Measurements from ENCODE around the gene ZNHIT6.

The ZNHIT6 gene

DNA sequence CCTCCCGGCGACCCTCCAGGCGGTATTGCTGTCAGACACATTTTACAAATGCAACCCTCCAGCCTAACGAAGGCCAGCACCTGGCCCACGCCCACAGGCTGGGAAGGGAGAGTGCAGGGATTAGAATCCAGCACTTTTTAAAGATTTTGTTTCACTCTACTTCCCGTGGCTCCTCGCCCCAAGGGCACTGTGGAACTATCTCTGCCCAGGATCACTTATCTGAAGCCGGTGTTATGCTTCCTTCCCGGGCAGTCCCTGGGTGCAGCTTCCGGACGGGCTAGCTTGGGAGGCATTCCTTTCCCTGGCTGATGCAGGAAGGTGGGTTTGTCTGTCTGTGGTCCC, 91.9 kb downstream of the ZNHIT6 start:
- Histone ChIP-seq H4K20me1 (no peaks in the 10 kb centered on the region), H3K4me3 (no peak overlapping the region), H3K27ac (no peak overlapping the region), H3K27me3 (no peaks in the 10 kb centered on the region), H3K36me3 (peaks cover 0 to 14% (median 5%) of the 10 kb centered on the region in 11 experiments; a peak in 8 of 22 replicates), H3K9ac (no peak overlapping the region), H3K9me3 (replicated peaks in 1 of 11) (peaks cover 15 to 34% (median 23%) of the 10 kb centered on the region in 11 experiments), H3K4me2 (no peak overlapping the region), H3K4me1 (peaks cover 0 to 9% (median 0%) of the 10 kb centered on the region in 10 experiments; a peak in 3 of 20 replicates)
- TF ChIP-seq Cebpa-rat (IDR thresholded peaks at IDR 0.05) = no peak

DNA sequence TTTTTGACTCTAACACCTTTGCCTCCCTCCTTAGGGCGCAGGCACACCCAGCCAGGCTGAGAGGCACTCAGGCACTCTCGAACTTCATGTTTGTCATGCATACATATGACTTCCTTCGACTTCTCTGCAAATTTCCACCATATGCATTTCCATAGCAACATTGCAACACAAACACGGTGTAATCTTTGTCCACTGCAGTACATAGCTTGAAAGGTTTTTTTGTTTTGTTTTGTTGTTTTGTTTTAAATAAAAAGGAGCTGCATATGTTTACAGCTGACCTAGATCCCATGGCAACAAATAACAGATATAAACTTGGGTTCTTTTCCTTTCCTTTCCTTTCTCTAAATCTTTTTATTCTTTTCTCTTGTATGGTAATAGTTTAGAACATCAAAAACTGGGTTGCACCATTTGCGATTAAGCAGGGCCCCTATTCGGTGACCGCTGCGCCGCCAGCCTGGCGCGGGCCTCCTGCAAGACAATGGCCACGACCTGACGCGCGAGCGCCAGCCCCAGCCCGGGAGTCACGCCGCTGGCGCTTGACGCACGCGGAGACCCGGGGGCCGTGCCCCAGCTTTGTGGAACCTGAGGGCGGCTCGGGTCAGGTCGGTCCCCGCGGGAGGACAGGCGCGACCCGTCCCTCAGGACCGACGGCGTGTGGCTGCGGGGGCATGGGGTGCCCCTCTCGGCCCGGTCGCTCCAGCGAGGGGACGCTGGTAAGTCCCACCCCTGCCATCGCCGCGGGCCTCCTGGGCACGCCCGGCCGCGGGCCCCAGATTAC, 92.5 kb downstream of the ZNHIT6 start:
- Histone ChIP-seq H3K4me1 (peaks cover 0 to 9% (median 0%) of the 10 kb centered on the region in 10 experiments; a peak in 3 of 20 replicates), H3K36me3 (peaks cover 0 to 11% (median 0%) of the 10 kb centered on the region in 11 experiments; a peak in 5 of 22 replicates), H3K27me3 (no peaks in the 10 kb centered on the region), H3K4me3 (no peak overlapping the region), H3K4me2 (no peak overlapping the region), H3K9me3 (replicated peaks in 1 of 11) (peaks cover 9 to 29% (median 18%) of the 10 kb centered on the region in 11 experiments), H4K20me1 (no peaks in the 10 kb centered on the region), H3K9ac (no peak overlapping the region), H3K27ac (no peak overlapping the region)
- no peak for TF ChIP-seq Cebpa-rat (IDR thresholded peaks at IDR 0.05)

DNA sequence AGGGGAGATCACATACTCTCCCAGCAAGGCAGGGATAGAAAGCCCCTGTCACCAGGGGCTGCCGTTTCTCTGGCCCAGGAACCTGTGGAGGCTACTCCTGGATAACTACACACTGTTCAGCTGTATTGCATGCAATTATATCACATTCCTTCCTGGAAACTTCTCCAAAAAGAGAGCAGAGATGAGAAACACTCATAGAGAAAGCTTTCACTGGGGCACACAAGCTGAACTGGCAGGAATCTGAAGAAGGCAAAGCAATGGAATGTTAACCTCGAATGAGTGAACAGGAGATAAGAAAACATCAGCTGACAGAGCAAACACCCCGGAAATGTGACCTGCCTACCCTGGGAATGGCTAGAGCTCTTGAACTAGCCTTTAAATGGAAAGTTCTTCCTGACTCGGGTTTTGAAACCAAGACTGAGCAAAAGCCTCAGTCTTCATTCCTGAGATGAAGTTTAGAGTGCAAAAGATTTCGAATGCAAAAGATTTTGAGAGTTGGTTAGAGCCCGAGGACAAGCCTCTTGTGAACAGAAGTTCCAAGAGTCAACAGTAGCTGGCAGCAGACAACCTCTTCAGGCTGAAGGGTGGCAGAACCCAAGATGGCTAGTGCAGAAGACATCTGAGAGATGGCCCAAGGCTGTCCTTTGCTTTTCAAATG, 95.4 kb downstream of the ZNHIT6 start:
- Histone ChIP-seq H3K4me3 (no peak overlapping the region), H3K27me3 (no peaks in the 10 kb centered on the region), H3K4me1 (peaks cover 0 to 7% (median 0%) of the 10 kb centered on the region in 10 experiments; a peak in 3 of 20 replicates), H3K9me3 (replicated peaks in 1 of 11) (peaks cover 6 to 20% (median 11%) of the 10 kb centered on the region in 11 experiments; a peak in 20 of 22 replicates), H3K9ac (no peak overlapping the region), H3K4me2 (no peak overlapping the region), H4K20me1 (no peaks in the 10 kb centered on the region), H3K36me3 (peaks cover 0 to 8% (median 0%) of the 10 kb centered on the region in 11 experiments; a peak in 1 of 22 replicates), H3K27ac (no peak overlapping the region)
- no peak for TF ChIP-seq Cebpa-rat (IDR thresholded peaks at IDR 0.05)

DNA sequence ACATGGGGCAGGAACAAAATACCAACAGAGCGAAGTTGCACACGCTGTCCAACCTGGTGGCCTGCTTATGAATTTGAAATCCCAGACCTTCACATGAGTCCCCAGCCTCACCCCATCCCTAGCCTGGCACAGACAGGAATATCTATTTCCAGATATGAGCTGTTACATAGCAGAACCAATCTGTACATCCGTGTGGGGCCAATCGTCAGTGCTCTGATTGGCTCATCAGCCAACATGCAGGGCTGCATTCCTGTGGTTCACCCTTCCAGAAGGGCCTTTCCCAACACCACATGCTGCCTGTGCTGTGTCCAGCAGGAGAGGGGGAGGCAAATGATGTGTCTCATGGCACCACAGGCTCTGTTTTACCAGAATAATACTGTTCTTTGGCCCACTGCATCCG, 96.4 kb downstream of the ZNHIT6 start:
- H3K27me3 ChIP-seq = no peaks in the 10 kb centered on the region
- peaks cover 0 to 8% (median 0%) of the 10 kb centered on the region in 11 experiments; a peak in 1 of 22 replicates for H3K36me3 ChIP-seq
- no peaks in the 10 kb centered on the region for H3K4me1 ChIP-seq
- H3K9ac ChIP-seq = no peak overlapping the region
- TF ChIP-seq Cebpa-rat (IDR thresholded peaks at IDR 0.05) = no peak
- H3K4me3 ChIP-seq = no peak overlapping the region
- H3K9me3 ChIP-seq (replicated peaks in 1 of 11) = peaks cover 6 to 20% (median 11%) of the 10 kb centered on the region in 11 experiments; a peak in 20 of 22 replicates
- no peak overlapping the region for H3K27ac ChIP-seq
- H4K20me1 ChIP-seq = no peaks in the 10 kb centered on the region
- H3K4me2 ChIP-seq = no peak overlapping the region

DNA sequence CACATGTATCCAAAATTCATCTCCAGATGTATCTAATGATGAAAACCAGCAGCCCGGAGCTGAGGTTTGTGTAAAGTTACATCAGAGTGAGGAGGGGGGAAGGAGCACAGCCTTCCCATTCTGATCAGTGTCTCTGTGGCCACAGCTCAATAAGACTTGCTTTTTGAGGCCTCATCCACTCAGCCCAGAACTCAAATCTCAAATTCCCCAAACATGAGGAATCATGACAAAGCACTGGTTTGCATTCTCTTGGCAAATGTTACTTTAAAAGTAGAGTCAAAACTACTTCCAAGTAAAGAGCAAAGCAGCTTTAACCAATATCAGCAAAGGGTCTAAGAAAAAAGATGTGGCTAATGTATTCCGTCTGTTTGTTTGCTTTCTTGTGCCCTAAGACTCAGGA, 96.8 kb downstream of the ZNHIT6 start:
- no peak overlapping the region for H3K4me3 ChIP-seq
- TF ChIP-seq Cebpa-rat (IDR thresholded peaks at IDR 0.05) = no peak
- peaks cover 6 to 16% (median 11%) of the 10 kb centered on the region in 11 experiments; a peak in 20 of 22 replicates for H3K9me3 ChIP-seq (replicated peaks in 1 of 11)
- no peaks in the 10 kb centered on the region for H3K4me1 ChIP-seq
- no peak overlapping the region for H3K27ac ChIP-seq
- H3K4me2 ChIP-seq = no peak overlapping the region
- H3K36me3 ChIP-seq = peaks cover 0 to 7% (median 0%) of the 10 kb centered on the region in 11 experiments; a peak in 1 of 22 replicates
- no peaks in the 10 kb centered on the region for H3K27me3 ChIP-seq
- no peak overlapping the region for H3K9ac ChIP-seq
- H4K20me1 ChIP-seq = no peaks in the 10 kb centered on the region

DNA sequence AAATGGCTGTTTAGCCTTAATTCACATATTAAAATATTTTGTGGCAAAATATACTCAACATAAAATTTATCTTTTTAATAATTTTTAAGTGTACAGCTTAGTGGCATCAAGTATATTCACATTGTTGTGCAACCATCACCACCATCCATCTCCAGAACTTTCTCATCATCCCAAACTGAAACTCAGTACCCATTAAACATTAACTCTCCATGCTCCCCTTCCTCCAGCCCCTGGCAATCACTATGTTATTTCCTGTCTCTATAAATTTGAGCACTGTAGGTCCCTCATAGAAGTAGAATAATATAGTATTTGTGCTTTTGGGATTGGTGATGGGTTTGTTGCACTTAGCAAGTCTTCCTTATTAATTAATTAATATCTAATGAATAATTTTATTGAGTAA, 98.3 kb downstream of the ZNHIT6 start:
- H3K4me2 ChIP-seq = no peak overlapping the region
- H3K4me1 ChIP-seq = no peaks in the 10 kb centered on the region
- no peak for TF ChIP-seq Cebpa-rat (IDR thresholded peaks at IDR 0.05)
- H4K20me1 ChIP-seq = no peaks in the 10 kb centered on the region
- no peak overlapping the region for H3K9ac ChIP-seq
- H3K27ac ChIP-seq = no peak overlapping the region
- no peak overlapping the region for H3K4me3 ChIP-seq
- H3K9me3 ChIP-seq (replicated peaks in 1 of 11) = peaks cover 0 to 2% (median 0%) of the 10 kb centered on the region in 11 experiments; a peak in 1 of 22 replicates
- H3K36me3 ChIP-seq = no peaks in the 10 kb centered on the region
- no peaks in the 10 kb centered on the region for H3K27me3 ChIP-seq

DNA sequence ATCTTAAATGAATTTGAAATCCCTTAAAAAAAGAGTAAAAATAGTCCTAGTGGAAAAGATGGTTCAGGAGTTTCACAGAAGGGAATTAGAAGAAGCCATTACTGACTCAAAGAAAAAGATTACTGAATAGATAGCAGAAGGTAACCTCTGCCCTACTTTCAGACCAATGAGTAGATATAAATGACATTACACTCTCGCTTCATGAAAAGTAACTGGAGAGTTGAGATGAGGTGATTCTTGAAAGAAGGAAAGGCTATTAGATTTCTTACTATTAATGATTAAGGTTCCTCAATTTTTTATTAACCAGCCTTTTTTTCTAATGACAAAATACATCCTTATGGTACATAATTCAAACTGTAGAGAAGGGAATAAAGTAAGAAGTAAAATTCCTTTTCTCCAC, 99.4 kb downstream of the ZNHIT6 start:
- no peaks in the 10 kb centered on the region for H3K27me3 ChIP-seq
- no peak overlapping the region for H3K27ac ChIP-seq
- H3K4me1 ChIP-seq = peaks cover 0 to 8% (median 0%) of the 10 kb centered on the region in 10 experiments; a peak in 3 of 20 replicates
- H3K4me3 ChIP-seq = no peak overlapping the region
- no peaks in the 10 kb centered on the region for H3K9me3 ChIP-seq (replicated peaks in 1 of 11)
- H3K4me2 ChIP-seq = no peak overlapping the region
- H4K20me1 ChIP-seq = no peaks in the 10 kb centered on the region
- H3K36me3 ChIP-seq = no peaks in the 10 kb centered on the region
- TF ChIP-seq Cebpa-rat (IDR thresholded peaks at IDR 0.05) = no peak
- H3K9ac ChIP-seq = no peak overlapping the region

DNA sequence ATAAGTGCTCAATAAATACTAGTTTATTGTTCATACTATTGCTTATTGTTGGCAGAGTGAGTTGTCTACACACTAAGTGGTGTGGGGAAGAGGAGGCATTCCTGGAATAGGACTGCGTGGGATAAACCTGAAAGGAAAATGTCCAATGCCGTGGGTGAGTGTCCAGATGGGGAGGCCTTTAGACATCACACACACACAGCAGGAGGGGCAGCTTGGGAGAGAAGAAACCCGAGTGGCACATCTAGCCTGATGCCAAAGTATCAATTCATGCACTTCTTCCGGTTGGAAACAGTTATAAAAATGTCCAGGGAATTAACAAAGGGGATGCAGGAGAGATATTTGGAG, 100.3 kb downstream of the ZNHIT6 start:
- Histone ChIP-seq H3K27me3 (no peaks in the 10 kb centered on the region), H3K9ac (no peak overlapping the region), H3K4me3 (no peak overlapping the region), H3K4me2 (no peak overlapping the region), H3K36me3 (no peaks in the 10 kb centered on the region), H3K9me3 (replicated peaks in 1 of 11) (no peaks in the 10 kb centered on the region), H4K20me1 (no peaks in the 10 kb centered on the region), H3K4me1 (peaks cover 0 to 8% (median 0%) of the 10 kb centered on the region in 10 experiments; a peak in 4 of 20 replicates), H3K27ac (no peak overlapping the region)
- no peak for TF ChIP-seq Cebpa-rat (IDR thresholded peaks at IDR 0.05)

DNA sequence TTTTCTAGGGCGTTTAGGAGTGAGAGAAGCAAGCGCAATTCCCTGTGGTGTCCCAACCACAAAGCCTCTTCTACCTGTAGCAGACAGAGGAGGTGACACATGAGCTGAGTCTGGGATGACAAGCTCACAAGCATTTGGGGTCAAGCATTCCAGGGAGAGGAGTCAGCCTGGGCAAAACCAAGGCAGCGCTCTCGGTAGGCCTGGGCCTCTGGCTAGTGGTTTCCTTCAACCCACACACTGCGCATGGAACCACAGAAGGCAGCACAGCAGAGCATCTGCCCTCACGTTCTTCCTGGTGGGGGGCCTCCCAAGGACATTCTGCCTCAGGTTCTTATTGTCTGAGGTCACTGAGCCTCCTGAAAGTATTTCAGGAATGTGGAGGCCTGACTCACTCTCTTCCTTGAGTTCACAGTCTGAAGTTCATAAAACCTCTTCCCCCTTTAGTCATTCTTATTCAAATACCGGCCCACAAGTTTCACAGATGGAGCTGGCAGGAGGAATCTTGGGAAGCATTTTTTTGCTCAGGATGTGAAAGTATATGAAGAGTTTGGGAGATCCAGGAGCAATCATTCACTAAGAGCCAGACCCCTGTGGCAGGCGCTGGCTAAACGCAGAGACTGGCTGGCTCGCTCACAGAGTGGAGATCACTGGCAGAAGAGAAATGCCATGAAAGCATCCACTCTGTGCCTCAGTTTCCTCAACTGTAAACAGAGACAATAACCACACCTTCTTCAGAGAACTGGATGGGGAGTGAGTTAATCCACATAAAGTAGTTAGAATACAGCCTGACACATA, 100.9 kb downstream of the ZNHIT6 start:
- Histone ChIP-seq H4K20me1 (no peaks in the 10 kb centered on the region), H3K4me2 (no peak overlapping the region), H3K27ac (no peak overlapping the region), H3K4me1 (peaks cover 0 to 13% (median 0%) of the 10 kb centered on the region in 10 experiments; a peak in 4 of 20 replicates), H3K36me3 (no peaks in the 10 kb centered on the region), H3K27me3 (no peaks in the 10 kb centered on the region), H3K9ac (no peak overlapping the region), H3K4me3 (no peak overlapping the region), H3K9me3 (replicated peaks in 1 of 11) (no peaks in the 10 kb centered on the region)
- no peak for TF ChIP-seq Cebpa-rat (IDR thresholded peaks at IDR 0.05)
